Measurements from ENCODE around the gene BCAS3.

BCAS3 gene

DNA sequence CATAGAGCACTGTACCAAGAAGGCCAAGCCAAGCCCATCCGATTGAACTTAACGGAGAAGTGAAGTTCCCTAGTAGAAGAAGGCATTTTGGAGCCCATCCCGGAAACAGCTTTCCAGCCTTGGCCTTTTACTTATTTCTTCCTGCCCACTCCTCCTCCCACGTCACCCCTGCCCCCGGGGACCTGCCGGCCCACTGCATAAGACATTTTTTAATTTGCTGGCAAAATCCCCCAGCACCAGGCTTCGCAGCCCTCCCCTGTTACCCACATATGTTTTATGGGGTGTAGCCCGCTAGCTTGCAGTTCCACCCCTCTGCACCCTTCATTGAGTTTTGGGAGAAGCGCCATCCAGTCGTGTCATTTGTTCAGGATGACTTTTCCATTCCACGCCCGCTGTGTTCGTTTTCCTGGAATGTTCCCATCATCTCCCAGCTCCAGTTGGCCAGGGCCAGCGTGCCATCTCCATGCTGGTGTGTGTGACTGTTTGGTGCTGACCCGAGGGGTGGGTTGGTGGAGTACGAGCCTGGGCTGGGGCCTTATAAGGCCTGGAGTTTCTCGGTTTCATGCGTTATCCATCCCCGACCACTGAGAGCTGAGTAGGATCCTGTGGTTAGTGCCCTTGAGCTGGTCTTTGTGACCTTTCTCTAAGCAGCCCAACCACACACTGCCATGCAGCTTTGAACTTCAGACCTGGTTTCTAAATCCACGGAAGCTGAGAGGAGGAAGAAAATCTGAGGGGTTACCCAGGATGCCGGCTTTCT is 702.0 kb downstream of the BCAS3 start:
- Histone ChIP-seq H3K27ac (peak overlapping the region; percentile 76 to 79), H3K4me1 (peaks cover 0 to 37% (median 22%) of the 10 kb centered on the region in 4 donors), H3K36me3 (no peaks in the 10 kb centered on the region), H3K9me3 (no peaks in the 10 kb centered on the region), H3K4me3 (no peak overlapping the region), H3K27me3 (no peaks in the 10 kb centered on the region)
- DNase-seq: peak in 1 of 2 donors; percentile 10
- TF ChIP-seq, protein P1, sequence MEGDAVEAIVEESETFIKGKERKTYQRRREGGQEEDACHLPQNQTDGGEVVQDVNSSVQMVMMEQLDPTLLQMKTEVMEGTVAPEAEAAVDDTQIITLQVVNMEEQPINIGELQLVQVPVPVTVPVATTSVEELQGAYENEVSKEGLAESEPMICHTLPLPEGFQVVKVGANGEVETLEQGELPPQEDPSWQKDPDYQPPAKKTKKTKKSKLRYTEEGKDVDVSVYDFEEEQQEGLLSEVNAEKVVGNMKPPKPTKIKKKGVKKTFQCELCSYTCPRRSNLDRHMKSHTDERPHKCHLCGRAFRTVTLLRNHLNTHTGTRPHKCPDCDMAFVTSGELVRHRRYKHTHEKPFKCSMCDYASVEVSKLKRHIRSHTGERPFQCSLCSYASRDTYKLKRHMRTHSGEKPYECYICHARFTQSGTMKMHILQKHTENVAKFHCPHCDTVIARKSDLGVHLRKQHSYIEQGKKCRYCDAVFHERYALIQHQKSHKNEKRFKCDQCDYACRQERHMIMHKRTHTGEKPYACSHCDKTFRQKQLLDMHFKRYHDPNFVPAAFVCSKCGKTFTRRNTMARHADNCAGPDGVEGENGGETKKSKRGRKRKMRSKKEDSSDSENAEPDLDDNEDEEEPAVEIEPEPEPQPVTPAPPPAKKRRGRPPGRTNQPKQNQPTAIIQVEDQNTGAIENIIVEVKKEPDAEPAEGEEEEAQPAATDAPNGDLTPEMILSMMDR (IDR thresholded peaks at IDR 0.05): no peak
- intact Hi-C loops (cut with DNase I; ENCODE audit: low total_unique reads): no loop called here

DNA sequence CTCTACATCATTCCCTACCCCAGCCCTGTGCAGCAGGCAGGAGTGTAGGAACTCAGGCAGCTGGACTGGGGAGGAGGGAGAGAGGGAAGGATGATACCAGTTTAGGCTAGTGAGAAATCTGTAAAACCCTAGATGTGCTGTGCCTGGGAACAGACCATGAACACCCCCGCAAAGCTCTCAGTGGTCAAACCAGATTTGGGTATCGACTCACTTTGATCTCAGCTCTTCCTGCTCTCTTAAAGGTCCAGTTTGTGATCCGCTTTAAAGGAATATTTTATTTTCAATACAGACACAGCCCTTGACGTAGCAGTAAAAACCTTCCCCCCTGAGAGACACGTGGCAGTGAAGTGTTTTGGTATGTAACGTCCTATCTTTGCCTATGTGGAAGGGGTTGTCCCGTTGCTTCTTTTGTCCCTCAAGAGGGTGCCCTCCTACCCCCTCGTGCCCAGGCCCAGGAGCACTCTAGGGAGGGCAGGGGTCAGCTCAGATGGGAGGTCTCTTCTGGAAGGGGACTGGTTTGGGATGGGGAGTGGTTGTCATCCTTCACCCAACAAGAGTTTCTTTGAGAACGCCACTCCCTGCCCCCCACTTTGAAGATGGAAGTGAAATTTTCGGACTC is 702.7 kb downstream of the BCAS3 start:
- Histone ChIP-seq H3K4me1 (peaks cover 0 to 37% (median 22%) of the 10 kb centered on the region in 4 donors), H3K27me3 (no peaks in the 10 kb centered on the region), H3K27ac (peak overlapping the region; percentile 76 to 79), H3K36me3 (no peaks in the 10 kb centered on the region), H3K9me3 (no peaks in the 10 kb centered on the region), H3K4me3 (no peak overlapping the region)
- intact Hi-C loops (cut with DNase I; ENCODE audit: low total_unique reads): no loop called here
- peak in 1 of 2 donors; percentile 5 for DNase-seq
- TF ChIP-seq, protein P1 (IDR thresholded peaks at IDR 0.05): no peak

DNA sequence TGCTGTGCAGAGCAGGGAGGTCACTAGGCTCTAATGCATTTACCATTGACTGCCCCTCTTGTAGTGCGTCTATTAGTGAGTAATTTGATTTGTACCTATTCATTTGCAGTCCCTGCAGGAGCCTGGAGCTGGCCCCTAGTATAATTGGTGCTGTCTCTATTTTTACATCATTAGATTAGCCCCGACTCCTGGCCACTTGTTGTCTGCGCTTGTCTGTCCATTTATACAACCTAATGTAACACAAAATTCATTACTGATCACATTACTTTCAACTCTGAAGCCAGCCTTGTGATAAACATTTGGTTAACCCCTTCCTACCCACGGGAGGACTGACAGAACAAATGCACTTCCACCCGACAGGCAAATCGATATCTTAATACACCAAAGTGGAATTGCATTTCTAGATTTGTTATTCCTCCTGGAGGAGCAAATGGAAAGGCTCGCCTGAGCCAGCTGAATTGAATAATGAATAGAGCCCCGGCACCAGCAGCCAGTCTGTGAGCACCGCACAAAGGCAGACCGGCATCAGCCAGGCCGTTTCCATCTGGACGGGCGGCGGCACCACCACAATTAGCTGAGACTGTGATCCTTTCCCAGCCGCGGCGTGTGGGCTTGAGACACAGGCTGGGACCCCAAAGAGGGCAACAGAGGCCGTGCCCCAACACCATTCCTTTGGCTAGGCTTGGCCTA is 703.3 kb downstream of the BCAS3 start:
- Histone ChIP-seq H3K4me3 (no peak overlapping the region), H3K36me3 (no peaks in the 10 kb centered on the region), H3K9me3 (no peaks in the 10 kb centered on the region), H3K4me1 (peaks cover 0 to 37% (median 22%) of the 10 kb centered on the region in 4 donors), H3K27me3 (no peaks in the 10 kb centered on the region), H3K27ac (no peak overlapping the region)
- TF ChIP-seq, protein P1 (IDR thresholded peaks at IDR 0.05): no peak
- DNase-seq: peak in 1 of 2 donors; percentile 1
- intact Hi-C loops (cut with DNase I; ENCODE audit: low total_unique reads): no loop called here

DNA sequence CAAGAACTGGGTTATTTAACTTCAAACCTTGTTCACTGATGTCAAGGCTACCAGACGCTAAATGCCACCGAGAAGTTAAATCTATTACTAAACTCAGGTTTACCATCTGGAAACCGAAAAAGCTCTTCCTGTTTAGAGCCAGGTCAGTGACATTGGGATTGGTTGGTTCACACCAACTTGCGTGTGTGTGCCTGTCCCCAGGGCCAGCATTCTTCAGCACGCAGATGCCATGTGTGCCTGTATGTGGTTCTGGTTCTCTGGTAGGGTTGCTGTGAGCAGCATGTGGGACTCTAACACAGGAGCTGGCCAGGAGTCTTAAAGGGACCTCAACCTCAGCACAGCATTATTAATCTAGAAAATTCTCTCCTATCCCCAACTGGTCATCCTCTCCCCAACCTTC is 703.9 kb downstream of the BCAS3 start:
- DNase-seq: peak in 1 of 2 donors; percentile 1
- Histone ChIP-seq H3K36me3 (no peaks in the 10 kb centered on the region), H3K27ac (no peak overlapping the region), H3K9me3 (no peaks in the 10 kb centered on the region), H3K27me3 (no peaks in the 10 kb centered on the region), H3K4me1 (peaks cover 0 to 36% (median 21%) of the 10 kb centered on the region in 4 donors), H3K4me3 (no peak overlapping the region)
- intact Hi-C loops (cut with DNase I; ENCODE audit: low total_unique reads): no loop called here
- TF ChIP-seq, protein P1 (IDR thresholded peaks at IDR 0.05): no peak

DNA sequence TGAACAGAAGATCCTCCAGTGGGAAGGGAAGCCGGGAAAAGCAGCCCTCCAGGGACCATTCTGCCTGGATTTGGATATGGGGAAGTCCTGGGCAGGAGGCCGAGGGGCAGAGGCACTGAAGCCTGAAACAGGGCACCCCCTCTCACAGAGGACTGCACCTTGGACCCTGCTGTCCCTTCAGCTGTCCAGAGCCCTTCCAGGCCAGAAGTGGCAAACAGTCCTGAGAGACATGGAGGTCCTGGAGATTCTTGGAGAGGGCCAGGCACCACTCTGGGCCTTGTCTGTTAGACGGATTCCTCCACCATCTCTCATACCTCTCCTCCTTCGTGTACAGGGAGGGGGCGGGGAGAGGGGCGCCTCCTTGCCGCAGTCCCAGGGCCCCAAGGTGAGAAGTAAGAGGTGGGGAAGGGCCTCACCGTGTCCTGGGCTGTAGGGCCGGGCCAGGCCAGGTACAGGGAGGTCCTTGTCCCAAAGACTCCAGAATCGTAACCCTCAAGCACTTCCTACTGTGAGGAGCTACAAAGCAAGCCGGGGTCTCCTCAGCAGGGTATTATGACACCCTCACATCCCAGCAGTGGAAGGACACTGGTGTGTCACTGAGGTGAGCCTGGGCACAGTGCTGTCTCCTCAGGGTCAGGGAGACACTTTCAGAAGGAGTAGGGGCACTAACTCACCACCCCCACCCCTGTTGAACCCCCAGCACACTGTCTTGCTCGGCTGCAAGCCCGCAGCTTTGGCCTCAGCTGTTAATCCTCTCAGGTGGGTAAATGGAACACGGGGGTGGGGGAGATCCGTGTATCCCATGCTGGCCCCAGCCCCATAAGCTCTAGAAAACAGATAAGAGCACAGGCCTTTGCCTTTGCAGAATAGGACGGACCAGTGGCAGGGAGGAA is 705.4 kb downstream of the BCAS3 start:
- Histone ChIP-seq H3K9me3 (no peaks in the 10 kb centered on the region), H3K27ac (no peak overlapping the region), H3K4me1 (peaks cover 0 to 21% (median 10%) of the 10 kb centered on the region in 4 donors), H3K27me3 (no peaks in the 10 kb centered on the region), H3K4me3 (no peak overlapping the region), H3K36me3 (no peaks in the 10 kb centered on the region)
- TF ChIP-seq, protein P1 (IDR thresholded peaks at IDR 0.05): no peak
- intact Hi-C loops (cut with DNase I; ENCODE audit: low total_unique reads): no loop called here
- no peak for DNase-seq

Measured in tibial artery (tissue), 4 donors.